ENCODE data around the gene LRRN4.
"Not testable (repeated sequence)": the region's sequence is repeated elsewhere in the genome, so short reads cannot be mapped to it uniquely, and the experiment has no call there.

LRRN4 gene

DNA sequence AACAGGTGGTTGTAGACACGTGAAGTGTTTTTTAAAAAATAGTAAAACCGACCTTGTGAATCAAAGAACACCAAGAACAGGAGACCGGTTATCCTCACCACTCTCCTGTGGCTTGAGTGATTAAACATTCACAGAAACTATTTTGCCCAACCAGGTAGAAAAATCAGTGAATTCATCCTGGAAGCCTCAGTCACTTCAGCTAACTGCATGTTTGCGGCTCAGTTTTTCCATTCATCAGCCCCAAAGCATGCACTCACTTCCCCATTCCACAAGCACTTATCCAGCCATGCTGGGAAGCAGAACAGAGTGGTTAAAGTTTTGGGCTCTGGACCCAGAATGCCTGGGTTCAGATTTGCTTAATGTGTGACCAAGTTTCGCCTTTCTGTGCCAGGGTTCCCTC is 2.4 kb downstream of the LRRN4 start:
- H3K36me3 Mint-ChIP-seq (ENCODE audit: low read depth) = no peaks in the 10 kb centered on the region

GRCh38 chr20:6048391-6048790 is 5.5 kb downstream of the LRRN4 start:
- H3K4me1 Mint-ChIP-seq (ENCODE audit: low read depth) = peaks cover 6% of the 10 kb centered on the region
- H3K27me3 Mint-ChIP-seq = peaks cover 27% of the 10 kb centered on the region
- no peaks in the 10 kb centered on the region for H3K9me3 Mint-ChIP-seq
- DNase-seq = no peak
- H3K27ac Mint-ChIP-seq = no peak overlapping the region
- no peak overlapping the region for H3K4me3 Mint-ChIP-seq
- H3K36me3 Mint-ChIP-seq (ENCODE audit: low read depth) = peaks cover 4% of the 10 kb centered on the region

More for the DNA sequence above, 2.4 kb downstream of the LRRN4 start:
- H3K9me3 Mint-ChIP-seq = no peaks in the 10 kb centered on the region
- H3K4me3 Mint-ChIP-seq = no peak overlapping the region
- H3K27ac Mint-ChIP-seq = no peak overlapping the region
- no peak for DNase-seq
- peaks cover 41% of the 10 kb centered on the region for H3K27me3 Mint-ChIP-seq
- peaks cover 6% of the 10 kb centered on the region for H3K4me1 Mint-ChIP-seq (ENCODE audit: low read depth)

DNA sequence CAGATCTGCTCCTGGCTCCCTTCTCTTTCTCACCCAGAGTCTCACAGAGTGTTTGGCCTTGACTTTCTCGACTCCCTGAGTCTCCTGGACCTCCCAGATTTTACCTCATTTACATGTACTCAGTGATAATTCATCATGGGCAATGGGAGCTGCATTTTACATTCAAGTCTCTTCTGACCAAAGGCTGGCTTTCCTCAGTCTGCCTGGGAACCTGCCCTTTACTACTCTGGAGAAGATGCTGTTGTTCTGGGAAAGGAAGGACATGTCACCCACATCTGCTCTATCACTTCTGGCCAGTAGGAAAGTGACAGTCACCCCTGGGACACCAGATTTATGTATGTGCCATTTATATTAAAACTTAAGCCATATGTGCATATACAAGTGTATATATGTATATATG is 7.4 kb downstream of the LRRN4 start:
- peaks cover 17% of the 10 kb centered on the region for H3K36me3 Mint-ChIP-seq (ENCODE audit: low read depth)
- no peak for DNase-seq
- no peak overlapping the region for H3K27ac Mint-ChIP-seq
- H3K4me3 Mint-ChIP-seq = no peak overlapping the region
- no peaks in the 10 kb centered on the region for H3K4me1 Mint-ChIP-seq (ENCODE audit: low read depth)
- H3K9me3 Mint-ChIP-seq = no peaks in the 10 kb centered on the region
- peaks cover 13% of the 10 kb centered on the region for H3K27me3 Mint-ChIP-seq

DNA sequence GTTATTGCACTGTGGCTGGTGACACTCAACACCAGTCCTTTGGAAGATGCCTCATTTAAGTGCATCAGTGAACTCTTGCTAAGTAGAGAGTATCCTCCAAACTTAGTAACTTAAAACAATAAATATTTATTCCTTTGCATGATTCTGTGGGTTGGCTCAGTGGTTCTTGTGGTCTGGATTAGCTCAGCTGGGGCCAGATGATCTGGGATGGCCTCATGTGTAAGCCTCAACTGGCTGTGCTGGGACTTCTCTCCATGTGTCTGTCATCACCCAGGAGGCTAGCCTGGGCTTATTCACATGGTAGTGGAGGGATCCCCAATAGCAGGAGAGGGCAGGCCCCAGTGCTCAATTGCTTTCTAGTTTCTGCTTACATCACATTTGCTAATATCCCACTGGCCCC is 8.3 kb downstream of the LRRN4 start:
- Mint-ChIP-seq H3K9me3 (no peaks in the 10 kb centered on the region), H3K36me3 (ENCODE audit: low read depth) (peaks cover 24% of the 10 kb centered on the region), H3K4me1 (ENCODE audit: low read depth) (no peaks in the 10 kb centered on the region), H3K27ac (no peak overlapping the region), H3K27me3 (peaks cover 4% of the 10 kb centered on the region), H3K4me3 (no peak overlapping the region)
- no peak for DNase-seq

DNA sequence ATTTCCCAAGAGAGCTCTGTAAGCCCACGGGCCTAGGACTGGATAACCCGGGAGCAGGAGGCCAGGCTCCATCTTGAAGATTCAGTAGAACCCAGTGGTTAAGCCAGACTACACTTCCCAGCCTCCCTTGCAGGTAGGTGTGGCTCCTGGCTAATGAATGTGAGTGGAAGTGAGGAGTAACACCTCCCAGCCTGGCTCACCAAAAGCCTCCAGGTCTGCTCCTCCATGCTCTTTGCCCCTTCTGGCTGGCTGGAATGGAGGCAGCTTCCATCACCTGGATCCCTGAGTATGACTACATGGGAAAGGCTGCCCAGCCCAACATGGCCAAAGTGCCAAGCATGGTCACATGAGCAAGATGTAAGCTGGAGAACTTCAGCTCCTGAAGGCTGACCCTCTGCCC is 9.7 kb downstream of the LRRN4 start:
- Mint-ChIP-seq H3K4me3 (no peak overlapping the region), H3K27ac (no peak overlapping the region), H3K36me3 (ENCODE audit: low read depth) (peaks cover 38% of the 10 kb centered on the region), H3K4me1 (ENCODE audit: low read depth) (no peaks in the 10 kb centered on the region), H3K27me3 (no peaks in the 10 kb centered on the region), H3K9me3 (no peaks in the 10 kb centered on the region)
- no peak for DNase-seq

- Mint-ChIP-seq H3K4me3 (no peak overlapping the region), H3K27me3 (no peaks in the 10 kb centered on the region), H3K9me3 (no peaks in the 10 kb centered on the region), H3K4me1 (ENCODE audit: low read depth) (no peaks in the 10 kb centered on the region), H3K36me3 (ENCODE audit: low read depth) (peaks cover 59% of the 10 kb centered on the region), H3K27ac (no peak overlapping the region)
- DNase-seq = no peak
Measured at GRCh38 chr20:6041808-6042265, 12.0 kb downstream of the LRRN4 start.

- Mint-ChIP-seq H3K4me1 (ENCODE audit: low read depth) (no peaks in the 10 kb centered on the region), H3K27me3 (no peaks in the 10 kb centered on the region), H3K9me3 (no peaks in the 10 kb centered on the region), H3K27ac (no peak overlapping the region), H3K36me3 (ENCODE audit: low read depth) (peaks cover 66% of the 10 kb centered on the region), H3K4me3 (no peak overlapping the region)
- DNase-seq = no peak
Measured at GRCh38 chr20:6040958-6041807, 12.7 kb downstream of the LRRN4 start.

DNA sequence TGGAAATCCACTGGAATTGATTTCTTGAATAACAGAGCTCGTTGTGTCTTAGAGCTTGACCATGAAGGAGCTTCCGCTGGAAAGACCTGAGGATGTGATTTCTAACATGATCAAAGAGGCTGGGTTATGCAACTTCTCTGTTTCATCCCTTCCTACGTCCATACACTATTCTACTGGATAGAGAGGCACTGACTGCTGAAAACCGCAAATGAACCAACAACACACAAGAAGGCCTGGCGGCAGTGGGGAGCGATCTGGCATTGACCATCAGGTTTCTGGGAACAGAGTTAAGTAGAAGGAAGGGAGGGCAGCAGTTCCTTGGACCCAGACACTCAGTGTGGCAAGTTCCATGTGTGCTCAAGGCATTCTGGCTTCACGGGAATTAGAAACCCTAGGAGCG is 13.3 kb downstream of the LRRN4 start:
- Mint-ChIP-seq H3K9me3 (no peaks in the 10 kb centered on the region), H3K4me3 (no peak overlapping the region), H3K27ac (no peak overlapping the region), H3K36me3 (ENCODE audit: low read depth) (peaks cover 69% of the 10 kb centered on the region), H3K27me3 (no peaks in the 10 kb centered on the region), H3K4me1 (ENCODE audit: low read depth) (no peaks in the 10 kb centered on the region)
- DNase-seq = no peak

DNA sequence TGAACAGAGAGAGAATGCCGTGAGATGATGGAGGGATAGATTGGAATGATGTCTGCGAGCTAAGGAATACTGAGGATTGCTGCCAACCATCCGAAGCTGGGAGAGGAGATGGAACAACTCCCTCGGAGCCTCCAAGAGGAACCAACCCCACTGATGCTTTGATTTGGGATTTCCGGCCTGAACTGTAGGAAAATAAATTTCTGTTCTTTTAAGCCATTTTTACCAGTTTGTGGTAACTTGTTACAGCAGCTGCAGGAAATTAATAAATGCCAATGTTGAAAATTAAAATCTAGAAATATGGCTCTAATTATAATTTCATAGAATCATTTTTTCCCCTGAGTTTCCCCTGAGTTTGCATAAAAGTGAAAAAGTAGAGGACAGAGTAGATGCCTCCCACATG is 14.1 kb downstream of the LRRN4 start:
- Mint-ChIP-seq H3K36me3 (ENCODE audit: low read depth) (peaks cover 73% of the 10 kb centered on the region), H3K27ac (no peak overlapping the region), H3K27me3 (no peaks in the 10 kb centered on the region)

DNA sequence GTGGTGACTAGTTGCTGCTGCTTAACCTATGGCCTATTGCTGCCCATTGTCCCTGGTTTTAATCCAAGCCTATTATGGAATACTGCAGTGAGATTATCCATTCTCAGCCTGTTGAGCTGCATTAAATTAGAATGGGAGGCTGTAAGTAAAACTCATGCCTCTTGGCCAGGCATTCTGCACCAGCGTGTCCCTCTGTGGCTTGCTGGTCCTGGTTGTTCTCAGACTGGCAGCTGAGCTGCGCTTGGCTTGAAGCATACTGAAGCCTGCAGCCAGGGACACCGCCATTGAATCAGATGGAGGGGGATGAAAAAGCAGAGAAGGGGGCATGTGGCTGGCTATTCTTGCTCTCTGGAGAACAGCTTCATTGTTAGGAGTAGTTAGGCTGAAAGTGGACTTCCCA is 15.6 kb downstream of the LRRN4 start:
- H3K27me3 Mint-ChIP-seq = no peaks in the 10 kb centered on the region
- no peak overlapping the region for H3K4me3 Mint-ChIP-seq
- no peaks in the 10 kb centered on the region for H3K9me3 Mint-ChIP-seq
- DNase-seq = no peak
- no peaks in the 10 kb centered on the region for H3K4me1 Mint-ChIP-seq (ENCODE audit: low read depth)
- H3K36me3 Mint-ChIP-seq (ENCODE audit: low read depth) = peaks cover 85% of the 10 kb centered on the region
- H3K27ac Mint-ChIP-seq = no peak overlapping the region

More for the DNA sequence above, 14.1 kb downstream of the LRRN4 start:
- Mint-ChIP-seq H3K4me3 (no peak overlapping the region), H3K9me3 (no peaks in the 10 kb centered on the region), H3K4me1 (ENCODE audit: low read depth) (no peaks in the 10 kb centered on the region)
- DNase-seq = no peak

DNA sequence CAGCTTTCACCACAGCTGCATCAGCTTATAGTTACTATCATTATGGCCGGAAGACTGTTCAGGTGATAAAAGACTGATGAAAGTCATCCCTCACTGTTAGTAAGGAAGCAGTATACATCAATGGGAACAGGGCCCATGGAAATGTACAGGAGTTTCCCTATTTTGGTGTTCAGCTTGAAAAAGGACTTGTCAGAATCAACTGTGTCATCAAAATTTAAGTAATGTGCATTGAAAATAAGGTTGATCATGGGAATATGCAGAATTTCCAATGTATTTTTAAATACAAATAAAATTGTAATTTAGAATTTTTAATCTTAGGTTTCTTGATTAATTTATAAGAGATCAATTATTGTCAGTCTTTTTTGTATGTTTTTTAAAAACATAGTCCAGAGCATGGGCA is 16.8 kb downstream of the LRRN4 start:
- Mint-ChIP-seq H3K27ac (no peak overlapping the region), H3K27me3 (no peaks in the 10 kb centered on the region), H3K4me1 (ENCODE audit: low read depth) (no peaks in the 10 kb centered on the region), H3K4me3 (no peak overlapping the region), H3K9me3 (no peaks in the 10 kb centered on the region), H3K36me3 (ENCODE audit: low read depth) (peaks cover 87% of the 10 kb centered on the region)
- no peak for DNase-seq

DNA sequence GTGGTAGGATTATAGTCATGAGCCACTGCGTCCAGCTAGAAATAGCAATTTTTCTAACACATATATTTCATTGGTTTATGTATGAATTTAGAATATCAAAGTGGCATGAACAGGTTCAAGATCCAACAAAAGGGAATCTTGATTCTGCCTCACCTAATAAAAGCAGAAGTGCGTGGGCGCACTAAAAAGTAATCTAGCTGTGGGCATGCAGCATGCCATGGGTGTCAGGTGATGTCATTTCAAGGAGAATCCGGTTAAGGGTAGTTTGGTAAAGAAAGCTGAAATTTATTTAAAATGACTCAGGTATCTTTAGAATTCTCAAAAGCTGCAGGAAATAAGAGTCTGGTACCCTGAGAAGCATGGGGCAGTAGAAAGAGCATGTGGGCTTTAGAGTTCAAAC is 17.6 kb downstream of the LRRN4 start:
- Mint-ChIP-seq H3K27ac (no peak overlapping the region), H3K9me3 (no peaks in the 10 kb centered on the region), H3K36me3 (ENCODE audit: low read depth) (peaks cover 86% of the 10 kb centered on the region), H3K4me3 (no peak overlapping the region), H3K4me1 (ENCODE audit: low read depth) (peaks cover 3% of the 10 kb centered on the region), H3K27me3 (no peaks in the 10 kb centered on the region)
- no peak for DNase-seq

- Mint-ChIP-seq H3K4me3 (no peak overlapping the region), H3K4me1 (ENCODE audit: low read depth) (peaks cover 16% of the 10 kb centered on the region), H3K36me3 (ENCODE audit: low read depth) (peaks cover 82% of the 10 kb centered on the region), H3K9me3 (no peaks in the 10 kb centered on the region), H3K27ac (peak overlapping the region; percentile 57), H3K27me3 (no peaks in the 10 kb centered on the region)
- DNase-seq = no peak
Measured at GRCh38 chr20:6034134-6034969, 19.5 kb downstream of the LRRN4 start.

- H3K4me1 Mint-ChIP-seq (ENCODE audit: low read depth) = peaks cover 21% of the 10 kb centered on the region
- H3K36me3 Mint-ChIP-seq (ENCODE audit: low read depth) = peaks cover 76% of the 10 kb centered on the region
- H3K27me3 Mint-ChIP-seq, DNase-seq, H3K27ac Mint-ChIP-seq, H3K4me3 Mint-ChIP-seq, H3K9me3 Mint-ChIP-seq: not testable (repeated sequence)
Measured at GRCh38 chr20:6032907-6033306, 21.0 kb downstream of the LRRN4 start.
